GM20000 (cell line): Measurements from ENCODE around the gene MYZAP.

ENCODE experiments used
- DNase-seq: peaks from one replicate; pipeline ENCODE4 v3.0.0; 2012; ENCODE audit warnings: low spot score
- TF ChIP-seq, protein P1 (sequence below): IDR thresholded peaks from 2 replicates; pipeline ENCODE4 v1.5.1; 2012; ENCODE audit warnings: mild to moderate bottlenecking, control low read depth; ENCODE audit errors: extremely low read depth, missing control alignments

The MYZAP gene

DNA sequence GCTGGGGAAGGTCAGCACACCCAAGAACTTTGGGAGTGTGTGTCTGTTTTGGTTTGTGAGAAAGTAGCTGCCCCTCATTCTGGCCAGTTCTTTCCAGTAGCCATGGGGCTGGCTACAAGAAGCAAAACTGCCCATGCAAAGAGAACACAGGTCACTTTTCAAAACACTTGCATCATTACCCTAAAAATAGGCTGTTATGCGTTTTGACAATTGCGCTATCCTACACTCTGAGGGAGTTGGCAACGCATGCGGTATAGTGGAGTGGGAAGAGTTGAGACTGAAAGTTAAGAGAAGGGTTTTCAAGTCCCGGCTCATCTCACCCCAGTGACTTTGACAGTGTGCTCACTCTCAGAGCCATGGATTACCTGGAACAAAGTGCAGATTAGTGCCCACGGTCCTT lies 41.8 kb upstream of the MYZAP start:
- no peak for DNase-seq
- TF ChIP-seq, protein P1, sequence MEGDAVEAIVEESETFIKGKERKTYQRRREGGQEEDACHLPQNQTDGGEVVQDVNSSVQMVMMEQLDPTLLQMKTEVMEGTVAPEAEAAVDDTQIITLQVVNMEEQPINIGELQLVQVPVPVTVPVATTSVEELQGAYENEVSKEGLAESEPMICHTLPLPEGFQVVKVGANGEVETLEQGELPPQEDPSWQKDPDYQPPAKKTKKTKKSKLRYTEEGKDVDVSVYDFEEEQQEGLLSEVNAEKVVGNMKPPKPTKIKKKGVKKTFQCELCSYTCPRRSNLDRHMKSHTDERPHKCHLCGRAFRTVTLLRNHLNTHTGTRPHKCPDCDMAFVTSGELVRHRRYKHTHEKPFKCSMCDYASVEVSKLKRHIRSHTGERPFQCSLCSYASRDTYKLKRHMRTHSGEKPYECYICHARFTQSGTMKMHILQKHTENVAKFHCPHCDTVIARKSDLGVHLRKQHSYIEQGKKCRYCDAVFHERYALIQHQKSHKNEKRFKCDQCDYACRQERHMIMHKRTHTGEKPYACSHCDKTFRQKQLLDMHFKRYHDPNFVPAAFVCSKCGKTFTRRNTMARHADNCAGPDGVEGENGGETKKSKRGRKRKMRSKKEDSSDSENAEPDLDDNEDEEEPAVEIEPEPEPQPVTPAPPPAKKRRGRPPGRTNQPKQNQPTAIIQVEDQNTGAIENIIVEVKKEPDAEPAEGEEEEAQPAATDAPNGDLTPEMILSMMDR: no peak

DNA sequence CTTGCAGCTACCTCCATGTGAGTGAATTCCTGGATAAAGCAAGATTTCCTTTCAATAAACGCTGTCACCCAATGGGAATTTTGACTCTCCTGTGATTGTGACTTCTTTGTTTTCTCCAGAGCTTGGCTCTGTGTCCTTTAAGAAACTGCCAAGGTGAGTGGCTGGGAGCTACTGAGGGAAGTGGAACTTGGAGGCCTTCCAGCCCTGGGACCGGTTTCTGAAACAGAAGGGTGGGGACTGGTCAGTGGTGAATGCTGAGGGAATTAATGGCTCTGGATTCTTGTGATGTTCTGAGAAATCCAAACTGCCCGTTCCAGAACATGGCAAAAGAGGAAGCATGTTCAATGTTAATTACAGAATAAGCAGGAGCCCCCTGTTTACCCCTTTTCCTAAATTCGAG lies 41.1 kb upstream of the MYZAP start:
- DNase-seq: no peak

DNA sequence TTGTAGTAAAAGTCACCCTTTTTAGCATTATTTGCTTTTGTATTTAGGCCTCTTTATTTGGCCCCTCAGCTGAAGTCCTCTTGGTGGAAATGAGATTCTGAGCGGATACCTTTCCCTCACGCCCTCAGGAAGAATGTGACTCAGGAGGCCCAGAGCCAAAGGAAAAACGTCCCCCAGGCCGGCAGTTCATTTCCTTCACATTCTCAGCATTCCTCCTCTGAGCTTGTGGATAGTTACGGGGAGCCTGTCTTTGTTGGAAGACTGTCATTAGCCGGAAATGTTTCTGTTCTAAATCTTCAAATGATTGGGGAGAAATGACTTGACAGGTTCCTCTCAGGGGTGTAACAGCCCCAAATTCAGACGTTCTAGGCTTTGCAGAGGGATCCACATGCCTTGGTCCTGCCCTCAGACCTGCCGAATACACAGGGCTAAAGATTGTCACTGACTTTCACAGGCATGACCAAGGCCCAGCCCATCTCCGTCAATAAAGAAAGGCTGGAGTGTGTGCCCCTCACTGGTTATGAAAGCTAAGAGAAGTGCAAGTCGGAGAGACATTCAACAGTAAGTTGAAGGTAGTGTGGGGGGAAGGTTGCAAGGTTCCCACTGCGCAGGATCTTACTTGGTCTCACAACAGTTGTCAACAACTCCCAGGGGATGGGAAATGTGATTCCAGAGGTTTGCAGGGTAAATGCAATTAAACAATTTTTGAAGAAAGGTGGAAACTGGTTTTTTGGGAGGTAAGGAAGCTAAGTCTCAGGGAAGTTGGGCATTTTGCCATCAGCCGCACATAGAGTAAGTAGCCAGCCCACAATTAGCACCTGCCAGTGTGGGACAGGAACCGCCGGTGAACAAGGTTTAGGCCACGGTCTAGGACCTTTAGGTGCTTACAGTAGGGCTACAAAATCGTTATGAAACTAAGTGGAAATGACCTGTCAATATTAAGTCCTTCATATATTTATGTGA lies 39.7 kb upstream of the MYZAP start:
- DNase-seq: no peak
- TF ChIP-seq, protein P1: no peak

More for the DNA sequence above, 41.1 kb upstream of the MYZAP start:
- TF ChIP-seq, protein P1: no peak

DNA sequence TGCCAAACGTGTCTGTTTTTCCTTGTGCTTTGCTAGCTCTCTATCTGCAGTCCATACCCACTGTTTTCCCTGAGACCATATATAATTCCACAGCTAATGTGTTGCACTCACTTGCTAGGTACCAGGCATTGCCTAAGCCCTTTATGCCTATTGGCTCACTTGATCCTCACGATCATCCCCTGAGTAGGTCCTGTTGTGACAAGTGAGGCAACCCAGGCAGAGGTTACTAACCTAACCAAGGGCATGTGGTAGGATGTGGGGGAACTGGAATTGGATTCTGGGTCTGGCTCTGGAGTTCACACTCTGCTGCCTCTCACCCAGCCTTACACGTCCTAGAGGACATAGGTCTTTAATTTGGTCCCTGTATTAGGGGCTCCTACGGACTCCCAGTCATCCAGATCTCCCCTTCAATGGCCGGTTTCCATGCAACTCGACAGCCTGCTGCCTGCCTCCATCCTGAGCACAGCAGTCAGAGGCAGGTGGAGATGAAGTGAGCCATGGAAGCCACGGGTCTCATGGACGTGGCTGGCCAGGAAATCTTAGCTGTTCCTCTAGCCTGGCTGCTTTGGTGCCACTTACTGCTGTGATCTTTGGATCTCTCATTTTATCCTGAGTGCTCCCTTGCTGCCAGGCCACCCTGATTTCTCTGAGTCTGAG lies 38.9 kb upstream of the MYZAP start:
- TF ChIP-seq, protein P1: no peak
- no peak for DNase-seq

DNA sequence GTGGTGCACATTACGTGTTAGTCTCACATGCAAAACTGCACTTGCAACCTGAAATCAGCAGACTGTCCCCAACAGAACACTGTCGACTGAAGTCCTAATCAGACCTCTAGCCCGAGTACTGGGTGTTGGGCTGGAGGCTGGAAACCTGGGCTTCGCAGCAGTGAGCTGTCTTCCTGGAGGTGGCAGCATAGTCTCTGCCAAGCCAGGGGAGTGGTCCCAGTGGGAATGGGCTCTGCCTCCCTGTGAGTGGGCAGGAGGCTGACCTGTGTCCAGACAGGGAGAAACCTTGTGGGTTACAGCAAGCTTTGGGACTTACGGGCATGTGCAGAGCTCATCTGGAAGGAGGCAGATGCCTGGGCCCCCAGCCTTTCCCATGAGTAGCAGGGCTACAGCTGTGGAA lies 38.2 kb upstream of the MYZAP start:
- no peak for DNase-seq
- TF ChIP-seq, protein P1: no peak

DNA sequence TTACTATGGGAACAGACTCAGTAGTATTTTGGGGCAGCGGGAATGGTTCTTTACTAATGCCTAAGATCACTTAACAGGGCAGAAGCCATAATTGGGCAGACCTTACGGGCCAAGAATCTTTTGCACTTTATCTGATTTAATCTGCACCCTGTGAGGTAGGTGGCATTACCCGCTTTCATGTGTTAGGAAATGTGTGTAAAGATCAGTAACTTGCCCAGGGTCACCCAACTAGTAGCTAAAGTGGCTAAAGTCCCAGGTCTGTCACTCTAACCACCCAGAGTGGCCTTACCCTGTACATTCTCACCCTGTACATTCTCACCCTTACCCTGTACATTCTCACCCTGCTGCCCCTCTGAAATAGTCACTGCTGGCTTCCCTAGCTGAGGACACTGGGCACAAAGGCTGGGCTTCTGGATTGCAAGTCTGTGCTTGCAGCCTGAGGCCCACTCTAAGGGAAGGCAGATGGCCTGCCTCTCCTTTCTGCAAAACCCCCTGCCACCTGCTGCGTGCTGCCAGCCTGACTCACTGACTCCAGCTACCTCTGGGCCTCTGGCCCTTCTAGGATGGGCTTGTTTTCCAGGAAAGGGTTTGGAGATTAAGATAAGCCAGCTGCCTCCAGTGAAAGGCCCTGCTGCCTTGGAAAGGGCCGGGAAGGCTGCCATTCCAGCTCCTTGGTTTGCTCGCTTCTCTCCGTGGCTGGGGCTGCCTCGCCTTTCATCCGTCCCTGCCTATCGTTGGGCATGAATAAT lies 37.5 kb upstream of the MYZAP start:
- DNase-seq: no peak

More for the DNA sequence above, 37.5 kb upstream of the MYZAP start:
- TF ChIP-seq, protein P1: no peak
